GM12878 (cell line): ENCODE data around the gene PITPNC1. TPM values are rescaled to one million over a fixed set of nuclear protein-coding genes. Genes with fewer than 3 reads are reported as not detected.

Experiments used
- ASH2L ChIP-seq: fragments of 300-600, 200-600 bp; sonication (generic); IDR thresholded peaks from 2 replicates; pipeline ENCODE4 v1.6.1; 2017; ENCODE audit warnings: low read depth, mild to moderate bottlenecking, borderline replicate concordance
- BCLAF1 ChIP-seq: fragments of 450-650 bp; IDR thresholded peaks from 2 replicates; pipeline ENCODE4 v1.6.1; 2017; ENCODE audit warnings: antibody characterized with exemption, mild to moderate bottlenecking, moderate library complexity
- BHLHE40 ChIP-seq, 2 experiments: fragments of 450-650 bp in 1 of 2; IDR thresholded peaks; 2 replicates each; pipeline ENCODE4 v1.6.1; 2011 to 2017; ENCODE audit warnings: low read depth in 2 of 2, borderline replicate concordance in 1 of 2, improper control_type of control experiment in 1 of 2, low read length in 1 of 2, mild to moderate bottlenecking in 1 of 2
- CEBPZ ChIP-seq: fragments of 150-350 bp; IDR thresholded peaks from 2 replicates; pipeline ENCODE4 v1.6.1; 2016; ENCODE audit warnings: low read depth, low read length
- HDAC2 ChIP-seq: fragments of 200-600 bp; sonication (generic); IDR thresholded peaks from 2 replicates; pipeline ENCODE4 v1.6.1; 2017
- NR2F1 ChIP-seq: fragments of 450-650 bp; conservative IDR thresholded peaks from 2 replicates; pipeline ENCODE4 v1.6.1; 2017; ENCODE audit warnings: mild to moderate bottlenecking
- SREBF1 ChIP-seq: IDR thresholded peaks from 2 replicates; pipeline ENCODE4 v1.6.1; 2012; ENCODE audit warnings: mild to moderate bottlenecking, low read length
- STAT3 ChIP-seq: IDR thresholded peaks from 2 replicates; pipeline ENCODE4 v1.6.1; 2011; ENCODE audit warnings: low read depth, low read length, improper control_type of control experiment
- USF2 ChIP-seq: IDR thresholded peaks from 2 replicates; pipeline ENCODE4 v1.6.1; 2011; ENCODE audit warnings: low read depth, low read length, improper control_type of control experiment, borderline replicate concordance
- YY1 ChIP-seq: IDR thresholded peaks from 2 replicates; pipeline ENCODE4 v1.6.1; 2011; ENCODE audit warnings: low read depth, mild to moderate bottlenecking, low read length
- ZNF592 ChIP-seq: fragments of 450-650 bp; IDR thresholded peaks from 2 replicates; pipeline ENCODE4 v1.6.1; 2017; ENCODE audit warnings: mild to moderate bottlenecking, moderate library complexity
- polyA plus RNA-seq, 11 experiments: library from polyadenylated mRNA; depleted of rRNA in 4 of 11; unstranded in 6 of 11; stranded (reverse) in 5 of 11; fragments of >200 nt; fragmentation: Nextera tagmentation in 4 of 11; fragmentation: Illumina TruSeq in 1 of 11; extraction: Ambion mirVana in 4 of 11; extraction: Trizol in 1 of 11; gene quantifications; 1 replicate in 1 of 11; 2 replicates in 10 of 11; pipeline versions ENCODE4 v1.2.1 to v1.2.3, GENCODE V29; 2011 to 2016; ENCODE audit warnings: inconsistent platforms in 2 of 11, missing spikeins in 2 of 11, low read depth in 1 of 11
- total RNA-seq, 4 experiments: library from RNA; depleted of rRNA in 3 of 4; stranded (reverse); fragments of >200 nt in 3 of 4; fragmentation: Illumina TruSeq in 1 of 4; extraction: Trizol in 1 of 4; gene quantifications; 2 replicates each; pipeline versions ENCODE4 v1.2.1 to v1.2.3, GENCODE V29; 2013 to 2021

PITPNC1 gene
- total and polyA plus RNA-seq, 10 of the 15 experiments (the other 5 are each of a cell fraction or from before 2014, with no cell fraction given), result 12.2 to 62.4 (median 47.3) TPM

- TF ChIP-seq BHLHE40 (IDR thresholded peaks at IDR 0.05; ENCODE audit: borderline replicate concordance in 1 of 2, low read depth in 2 of 2, low read length in 1 of 2), result no peak
- no peak for TF ChIP-seq NR2F1
- TF ChIP-seq ZNF592, result no peak
- TF ChIP-seq HDAC2, result no peak
- no peak for TF ChIP-seq YY1
- TF ChIP-seq SREBF1, result no peak
- TF ChIP-seq STAT3, result no peak
- TF ChIP-seq USF2, result no peak
- no peak for TF ChIP-seq ASH2L
- no peak for TF ChIP-seq BCLAF1
- TF ChIP-seq CEBPZ, result no peak
Measured at GRCh38 chr17:67499685-67500084, 122.6 kb downstream of the PITPNC1 start (continued).
